ELF-1 (cell line): ENCODE measurements around the gene TNFSF10.
"Not testable (repeated sequence)": the region's sequence is repeated elsewhere in the genome, so short reads cannot be mapped to it uniquely, and the experiment has no call there.

ENCODE experiments used
- DNase-seq: peaks from one replicate; pipeline ENCODE4 v3.0.0-alpha.2; 2016; ENCODE audit warnings: low read depth, low spot score

The TNFSF10 gene

GRCh38 chr3:172522871-172523818 lies at the start of gene TNFSF10:
TSS of gene TNFSF10 (minus strand) at chr3:172523430. CDS start at chr3:172523384, 46 bp downstream.
- DNase-seq, result peak; percentile 20

DNA sequence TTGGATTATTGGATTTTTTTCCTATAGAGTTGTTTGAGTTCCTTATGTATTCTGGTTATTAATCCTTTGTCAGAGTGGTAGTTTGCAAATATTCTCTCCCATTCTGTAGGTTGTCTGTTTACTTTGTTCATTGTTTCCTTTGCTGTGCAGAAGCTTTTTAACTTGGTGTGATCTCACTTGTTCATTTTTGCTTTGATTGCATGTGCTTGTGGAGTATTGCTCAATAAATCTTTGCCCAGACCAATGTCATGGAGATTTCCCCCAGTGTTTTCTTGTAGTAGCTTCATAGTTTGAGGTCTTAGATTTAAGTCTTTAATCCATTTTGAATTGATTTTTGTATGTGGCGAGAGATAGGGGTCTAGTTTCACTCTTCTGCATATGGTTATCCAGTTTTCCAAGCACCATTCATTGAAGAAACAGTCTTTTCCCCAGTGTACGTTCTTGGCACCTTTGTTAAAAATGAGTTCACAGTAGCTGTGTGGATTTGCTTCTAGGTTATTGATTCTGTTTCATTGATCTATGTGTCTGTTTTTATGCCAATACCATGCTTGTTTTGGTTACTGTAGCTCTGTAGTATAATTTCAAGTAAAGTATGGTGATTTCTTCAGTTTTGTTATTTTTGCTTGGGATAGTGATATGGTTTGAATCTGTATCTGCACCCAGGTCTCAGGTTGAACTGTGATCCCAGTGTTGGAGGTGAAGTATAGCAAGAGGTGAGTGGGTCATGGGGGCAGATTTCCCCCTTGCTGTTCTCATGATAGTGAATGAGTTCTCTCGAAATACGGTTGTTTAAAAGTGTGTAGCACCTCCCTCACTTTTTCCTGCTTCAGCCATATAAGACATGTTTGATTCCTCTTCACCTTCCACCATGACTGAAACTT lies 46.1 kb upstream of the TNFSF10 start:
- DNase-seq, result no peak

- DNase-seq, result no peak
Observed at GRCh38 chr3:172568701-172569100, 45.5 kb upstream of the TNFSF10 start.

- not testable (repeated sequence) for DNase-seq
Observed at GRCh38 chr3:172566785-172567184, 43.6 kb upstream of the TNFSF10 start.

- no peak for DNase-seq
Observed at GRCh38 chr3:172564499-172564898, 41.3 kb upstream of the TNFSF10 start.

- no peak for DNase-seq
Observed at GRCh38 chr3:172562871-172563865, 39.9 kb upstream of the TNFSF10 start.

GRCh38 chr3:172561897-172562640 lies 38.8 kb upstream of the TNFSF10 start:
- DNase-seq, result no peak

- DNase-seq, result no peak
Observed at GRCh38 chr3:172560586-172560985, 37.4 kb upstream of the TNFSF10 start.

DNA sequence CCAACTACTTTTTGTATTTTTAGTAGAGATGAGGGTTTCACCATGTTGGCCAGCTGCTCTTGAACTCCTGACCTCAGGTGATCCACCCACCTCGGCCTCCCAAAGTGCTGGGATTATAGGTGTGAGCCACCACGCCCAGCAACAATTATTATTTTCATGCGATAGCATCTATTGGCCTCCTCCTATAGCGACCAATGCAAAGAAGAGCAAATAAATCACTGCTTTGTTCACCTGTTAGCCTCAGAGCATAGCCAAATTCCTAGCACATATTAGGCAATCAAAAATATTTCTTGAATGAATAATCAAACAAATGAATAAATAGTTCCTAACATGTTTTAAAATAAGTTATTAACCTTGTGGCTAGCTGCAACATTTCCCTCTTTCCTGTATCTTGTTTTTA lies 36.8 kb upstream of the TNFSF10 start:
- no peak for DNase-seq

DNA sequence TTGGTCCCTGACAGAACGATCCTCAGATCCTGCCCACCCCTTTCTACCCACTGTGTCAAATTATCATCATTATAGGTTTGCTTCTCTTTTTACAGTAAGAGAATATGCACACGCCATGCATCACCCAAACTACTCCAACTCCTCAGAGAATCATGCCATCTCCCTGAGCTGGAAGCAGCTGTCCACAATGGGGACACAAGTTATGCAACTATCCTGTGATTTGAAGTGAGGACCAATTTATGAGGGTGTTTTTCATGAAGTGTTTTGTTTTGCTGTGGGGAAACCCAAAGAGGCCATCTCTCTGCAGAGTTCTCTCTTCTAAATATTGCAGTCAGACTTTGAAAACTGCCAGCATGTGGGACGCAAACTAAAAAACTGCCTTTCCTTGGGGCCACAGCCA lies 35.8 kb upstream of the TNFSF10 start:
- DNase-seq, result no peak

DNA sequence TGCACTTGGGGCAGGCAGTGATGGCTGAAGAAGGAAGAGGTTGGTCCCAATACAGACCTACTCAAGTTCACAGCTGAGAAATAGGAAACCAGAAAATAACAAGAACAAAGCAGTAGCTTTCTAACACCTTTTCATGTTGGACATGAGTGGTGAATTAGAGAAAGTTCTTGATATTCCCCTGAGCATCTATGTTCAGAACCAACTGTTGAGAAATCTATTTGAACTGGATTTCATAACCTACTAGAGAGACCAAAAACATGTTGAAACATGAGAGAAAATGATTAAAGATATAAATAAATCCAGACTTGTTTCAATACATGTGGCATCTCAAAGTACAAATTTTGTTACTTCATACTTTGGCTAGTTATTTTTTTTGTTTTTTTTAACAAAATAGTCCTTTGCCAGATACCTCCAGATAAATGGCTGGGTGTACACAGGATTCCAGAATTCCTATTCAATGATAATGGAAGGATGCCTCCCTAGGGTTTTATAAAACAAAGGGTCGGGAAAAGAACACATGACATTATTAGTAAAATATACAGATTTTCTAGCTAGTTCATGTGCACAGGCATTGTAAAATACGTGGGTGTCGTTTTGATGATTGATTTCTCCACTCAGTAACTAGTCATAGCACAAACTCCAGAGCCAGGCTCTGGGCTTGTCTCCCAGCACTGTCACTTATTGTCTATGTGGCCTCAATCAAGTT lies 34.4 kb upstream of the TNFSF10 start:
- no peak for DNase-seq

- no peak for DNase-seq
Observed at GRCh38 chr3:172553526-172554252, 30.5 kb upstream of the TNFSF10 start.

- no peak for DNase-seq
Observed at GRCh38 chr3:172552607-172553006, 29.4 kb upstream of the TNFSF10 start.

- no peak for DNase-seq
Observed at GRCh38 chr3:172551874-172552273, 28.6 kb upstream of the TNFSF10 start.

GRCh38 chr3:172550347-172550943 lies 27.2 kb upstream of the TNFSF10 start:
- DNase-seq, result no peak

GRCh38 chr3:172549144-172549543 lies 25.9 kb upstream of the TNFSF10 start:
- no peak for DNase-seq

DNA sequence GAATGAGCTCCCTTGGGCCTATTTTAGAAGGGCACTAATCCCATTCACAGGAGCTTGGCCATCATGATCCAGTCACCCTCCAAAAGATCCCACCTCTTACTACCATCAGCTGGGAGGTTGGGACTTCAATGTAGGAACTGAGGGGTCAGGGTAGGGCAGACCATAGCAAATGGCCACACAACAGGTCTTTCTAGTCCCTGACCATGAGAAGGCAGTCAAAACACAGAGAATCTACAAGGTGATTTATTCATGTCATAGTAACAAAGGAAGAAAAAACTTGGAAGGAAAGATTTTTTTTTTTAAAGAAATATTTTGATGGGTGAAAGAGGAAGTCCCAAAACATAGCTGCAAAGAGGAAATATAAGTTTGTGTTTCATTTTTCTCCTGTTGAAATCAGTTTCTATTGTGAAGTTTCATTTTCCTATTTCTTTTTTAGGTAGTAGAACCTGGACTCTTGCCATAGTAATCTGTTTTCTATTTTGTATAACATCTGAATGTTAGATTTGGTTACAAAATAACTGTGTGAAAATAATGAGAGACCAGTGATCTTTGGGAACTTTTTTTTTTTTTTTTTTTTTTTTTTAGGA lies 23.5 kb upstream of the TNFSF10 start:
- no peak for DNase-seq

GRCh38 chr3:172546105-172546504 lies 22.9 kb upstream of the TNFSF10 start:
- DNase-seq, result no peak
